NCI-H748 (cell line): ENCODE results near the gene DRD2.
A peak's percentile ranks its signal among the peaks of the same experiment; 100 is the strongest.

ENCODE experiments used
- DNase-seq: peaks from one replicate; lab custom pipeline; 2025; ENCODE audit not compliant: unreplicated experiment; lab: John Stamatoyannopoulos, UW

The DRD2 gene

DNA sequence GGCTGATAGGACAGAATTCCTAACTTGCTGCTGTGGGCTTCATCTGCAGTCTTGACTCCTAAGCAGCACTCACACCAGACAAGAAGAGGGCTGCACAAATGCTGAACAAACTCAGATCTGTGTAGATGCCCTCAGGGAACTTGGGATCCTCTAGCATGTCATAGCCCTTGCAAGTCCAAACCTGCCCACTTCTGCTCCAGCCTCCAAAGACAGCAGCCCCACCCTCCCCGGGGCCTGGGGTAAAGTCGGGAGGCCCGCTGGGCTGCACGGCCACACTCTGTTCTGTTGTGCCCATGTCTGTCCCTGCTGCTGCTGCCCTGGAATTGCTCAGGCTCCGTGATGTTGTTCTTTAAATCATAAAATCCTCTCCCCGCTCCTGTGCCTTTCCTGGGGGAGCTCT is 28.3 kb downstream of the DRD2 start:
- peak; percentile 62 for DNase-seq

DNA sequence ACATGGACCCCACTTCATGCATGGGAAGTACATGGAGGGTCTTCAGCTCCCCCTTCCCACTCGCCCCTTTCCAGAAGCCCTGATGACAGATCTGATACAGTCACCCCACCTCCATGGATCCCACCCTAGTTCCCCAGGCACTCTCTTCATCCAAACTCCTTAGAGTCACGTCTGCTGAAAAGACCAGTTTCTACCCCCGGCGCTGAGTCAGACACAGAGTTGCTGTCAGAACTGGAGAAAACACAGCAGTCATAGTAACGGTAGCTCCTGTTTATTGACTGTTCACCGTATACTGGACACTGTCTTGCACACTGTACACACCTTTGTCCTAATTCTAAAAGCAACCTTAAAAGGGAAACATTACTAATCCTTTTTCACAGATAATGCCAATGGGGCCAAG is 29.1 kb downstream of the DRD2 start:
- no peak for DNase-seq

DNA sequence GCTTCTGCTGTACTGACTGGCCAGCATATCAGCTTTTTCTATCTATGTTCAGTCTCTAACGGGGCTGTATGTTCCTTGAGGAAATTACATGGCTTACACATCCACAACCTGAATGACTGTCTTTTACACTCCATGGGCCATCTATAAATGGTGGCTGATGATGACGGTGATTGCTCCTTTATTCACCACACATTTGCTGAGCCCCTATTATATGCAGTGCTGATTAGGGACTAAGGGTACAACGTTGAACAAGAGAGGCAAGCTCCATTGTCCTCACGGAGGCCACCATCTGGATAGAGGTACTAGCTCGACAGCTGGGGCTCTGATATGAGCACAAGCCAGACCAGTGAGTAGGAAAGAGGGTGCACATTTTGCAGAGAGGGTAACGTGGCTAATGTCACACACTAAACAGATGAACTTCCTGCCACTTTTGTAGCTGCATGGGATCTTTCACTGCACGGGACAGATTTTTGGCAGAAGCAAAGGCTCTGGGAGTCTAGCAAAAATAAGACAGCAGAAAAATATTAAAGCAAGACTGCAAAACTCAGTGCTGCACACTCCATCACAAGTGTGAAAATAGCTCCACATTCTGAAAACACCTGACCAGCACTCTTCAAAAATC is 30.6 kb downstream of the DRD2 start:
- DNase-seq, result no peak

DNA sequence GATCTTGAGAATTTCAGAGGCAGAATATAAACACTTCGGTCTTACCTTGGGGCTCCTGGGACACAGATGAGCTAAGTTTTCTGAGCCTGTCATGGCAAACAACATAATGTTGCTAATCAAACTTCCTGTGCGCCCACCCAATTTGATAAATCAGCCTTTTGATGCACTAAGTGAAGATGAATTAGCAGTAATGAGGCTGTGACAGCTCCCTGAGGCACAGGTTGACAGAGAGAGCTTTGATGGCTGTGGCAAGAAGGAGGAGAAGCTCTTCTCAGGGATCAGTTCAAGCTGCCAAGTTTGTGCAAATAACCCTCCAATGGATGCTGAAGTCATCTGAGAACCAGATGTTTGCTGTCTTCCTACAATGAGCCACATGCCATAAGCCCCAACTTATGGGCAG is 34.4 kb downstream of the DRD2 start:
- no peak for DNase-seq

GRCh38 chr11:113436672-113437252 is 38.4 kb downstream of the DRD2 start:
- DNase-seq, result no peak

GRCh38 chr11:113435190-113435968 is 39.8 kb downstream of the DRD2 start:
- DNase-seq, result no peak

DNA sequence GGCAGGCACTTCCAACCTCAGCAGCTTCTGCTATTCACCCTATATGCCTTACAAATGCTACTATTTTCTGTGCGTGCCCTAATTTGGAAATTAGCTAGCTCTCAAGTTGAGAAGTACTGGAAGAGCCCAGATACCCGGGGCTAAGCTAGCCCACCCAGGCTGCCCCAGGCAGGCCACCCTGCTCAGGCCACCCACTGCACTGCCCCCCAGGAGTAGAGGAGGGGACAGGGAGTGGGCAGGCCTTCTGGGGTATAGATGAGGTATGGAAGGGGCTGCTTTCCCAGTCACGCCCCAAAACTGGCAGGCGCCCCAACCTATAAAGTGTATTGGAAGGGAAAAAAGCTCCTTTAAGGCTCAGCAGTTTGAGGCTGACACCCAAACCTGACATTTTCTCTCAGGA is 43.5 kb downstream of the DRD2 start:
- no peak for DNase-seq

- no peak for DNase-seq
Observed at GRCh38 chr11:113426686-113427085, 48.5 kb downstream of the DRD2 start.

DNA sequence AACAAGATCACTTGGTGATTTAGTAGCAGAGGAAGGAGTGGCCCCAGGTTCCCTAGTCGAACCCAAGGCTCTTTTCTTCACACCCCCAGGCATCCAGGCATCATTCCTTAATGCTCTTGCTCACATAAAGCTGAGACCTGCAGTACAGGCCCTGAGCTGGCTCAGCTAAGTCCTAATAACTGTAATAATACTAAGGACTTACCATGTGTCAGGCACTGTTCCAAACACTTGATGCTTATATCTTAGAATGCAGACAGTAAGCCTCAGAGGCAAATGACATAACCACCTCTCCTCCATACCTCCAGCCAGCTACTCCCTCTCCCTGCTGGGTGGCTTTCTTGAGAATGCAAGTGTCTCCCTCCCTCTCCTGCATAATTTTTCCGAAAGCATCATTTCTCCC is 54.4 kb downstream of the DRD2 start:
- DNase-seq, result no peak

DNA sequence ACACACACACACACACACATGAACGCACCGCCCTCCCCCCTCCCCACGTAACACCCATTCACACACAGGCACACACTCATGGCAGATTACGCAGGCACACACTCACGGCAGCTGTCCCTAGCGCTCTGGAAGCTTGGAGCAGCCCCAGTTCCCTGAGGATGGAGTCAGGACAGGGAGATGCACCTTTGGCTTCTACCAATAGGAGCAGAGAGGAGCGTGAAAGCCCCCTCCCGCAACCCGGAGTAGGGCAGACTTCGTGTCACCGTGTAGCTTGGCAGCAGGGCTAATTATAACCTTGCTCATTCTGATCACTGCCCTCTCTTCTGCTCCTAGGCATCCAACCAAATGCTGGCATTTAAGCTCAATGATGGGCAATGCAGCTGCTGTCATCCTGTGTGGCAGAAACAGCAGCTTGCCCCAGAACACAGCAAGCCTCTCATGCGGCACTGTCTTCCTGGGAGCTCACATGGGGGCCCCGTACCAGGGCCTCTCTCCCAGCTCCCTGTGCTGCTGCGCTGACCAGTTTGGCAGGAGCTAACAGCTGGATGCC is 55.7 kb downstream of the DRD2 start:
- DNase-seq, result no peak

GRCh38 chr11:113417428-113417827 is 57.8 kb downstream of the DRD2 start:
- DNase-seq, result peak; percentile 10

GRCh38 chr11:113415343-113415742 is 59.9 kb downstream of the DRD2 start:
- DNase-seq, result no peak

- no peak for DNase-seq
Observed at GRCh38 chr11:113412675-113413074, 62.5 kb downstream of the DRD2 start.

DNA sequence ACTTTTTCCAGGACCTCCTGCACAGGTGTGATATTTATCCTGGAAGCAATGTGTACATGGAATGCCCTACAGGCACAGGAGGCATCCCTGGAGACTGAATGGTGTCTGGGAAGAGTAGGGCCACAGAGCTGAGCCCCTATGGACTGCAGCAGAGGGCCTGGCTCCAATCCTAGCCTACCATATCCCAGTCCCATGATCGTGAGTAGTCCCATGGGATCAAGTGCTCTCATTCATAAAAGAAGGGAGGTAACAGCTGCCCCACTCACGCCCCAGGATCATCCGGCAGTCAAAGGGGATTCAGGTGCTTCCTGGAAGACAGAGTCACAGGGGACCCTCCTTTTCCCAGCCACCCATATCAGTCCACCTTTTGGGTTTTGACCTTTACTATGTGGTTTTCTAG is 63.7 kb downstream of the DRD2 start:
- no peak for DNase-seq

DNA sequence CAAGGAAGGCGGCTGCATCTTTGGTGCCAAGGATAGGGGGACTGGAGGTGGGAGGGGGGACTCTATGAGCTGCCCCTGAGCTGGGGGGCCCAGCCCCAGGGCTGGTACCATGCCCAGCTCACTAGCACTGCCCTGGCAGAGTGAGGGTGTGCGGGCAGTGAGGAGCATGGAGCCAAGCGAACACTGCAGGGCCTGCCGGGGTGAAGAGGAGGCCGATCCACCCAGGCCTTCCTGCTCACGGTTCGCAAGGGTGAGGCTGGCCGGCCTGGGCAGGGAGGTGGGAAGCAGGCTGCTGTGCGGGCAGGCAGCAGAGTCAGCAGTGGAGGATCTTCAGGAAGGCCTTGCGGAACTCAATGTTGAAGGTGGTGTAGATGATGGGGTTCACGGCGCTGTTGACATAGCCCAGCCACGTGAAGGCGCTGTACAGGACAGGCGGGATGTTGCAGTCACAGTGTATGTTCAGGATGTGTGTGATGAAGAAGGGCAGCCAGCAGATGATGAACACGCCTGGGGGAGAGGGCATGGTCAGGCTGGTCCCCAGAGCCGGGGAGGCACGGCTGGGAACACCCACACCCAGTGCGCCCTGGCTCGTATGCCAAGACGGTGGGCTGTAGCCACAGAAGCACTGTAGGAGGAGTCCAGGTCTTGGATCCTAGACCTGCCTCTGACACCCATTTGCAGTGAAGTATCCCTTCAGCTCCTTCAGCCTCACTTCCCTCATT is 64.6 kb downstream of the DRD2 start:
- no peak for DNase-seq

DNA sequence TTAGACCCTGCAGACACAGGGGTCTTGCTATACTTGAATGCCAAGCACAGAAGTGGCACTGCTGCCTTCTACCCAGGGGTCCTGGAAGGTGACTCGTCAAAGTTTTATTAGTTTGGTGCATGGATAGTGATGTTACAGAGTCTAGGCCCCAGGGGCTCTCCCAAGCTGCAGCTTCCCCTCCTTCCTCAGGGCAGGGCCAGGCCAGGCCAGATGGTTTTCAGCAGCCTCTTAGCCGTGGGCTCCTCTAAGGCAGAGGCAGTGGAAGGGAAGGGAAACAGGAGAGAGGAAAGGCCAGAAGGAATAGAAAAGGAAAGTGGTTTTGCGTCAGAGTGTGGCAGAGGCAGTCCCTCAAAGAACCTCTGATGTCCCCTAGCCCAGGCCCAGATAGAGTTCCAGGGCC is 65.7 kb downstream of the DRD2 start:
- no peak for DNase-seq

DNA sequence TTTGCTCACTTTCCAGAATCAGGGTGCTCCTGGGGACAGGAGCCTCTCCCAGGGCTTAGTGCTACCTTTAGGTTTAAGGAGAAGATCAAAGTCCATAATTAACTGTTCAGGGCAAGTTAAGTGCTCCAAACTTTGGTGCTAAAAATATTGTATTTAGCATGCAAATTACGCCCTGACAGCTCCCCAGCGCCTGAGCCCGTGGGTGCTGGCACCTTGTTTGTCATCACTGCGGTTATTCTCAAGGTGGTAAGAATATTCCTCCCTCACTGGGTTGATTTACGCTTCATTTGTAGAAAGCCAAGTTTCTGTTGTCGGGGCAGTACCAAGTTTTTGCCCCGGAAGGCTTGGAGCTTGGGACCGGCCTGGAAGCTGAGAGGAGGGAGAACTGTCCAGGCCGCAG is 66.3 kb downstream of the DRD2 start:
- no peak for DNase-seq

DNA sequence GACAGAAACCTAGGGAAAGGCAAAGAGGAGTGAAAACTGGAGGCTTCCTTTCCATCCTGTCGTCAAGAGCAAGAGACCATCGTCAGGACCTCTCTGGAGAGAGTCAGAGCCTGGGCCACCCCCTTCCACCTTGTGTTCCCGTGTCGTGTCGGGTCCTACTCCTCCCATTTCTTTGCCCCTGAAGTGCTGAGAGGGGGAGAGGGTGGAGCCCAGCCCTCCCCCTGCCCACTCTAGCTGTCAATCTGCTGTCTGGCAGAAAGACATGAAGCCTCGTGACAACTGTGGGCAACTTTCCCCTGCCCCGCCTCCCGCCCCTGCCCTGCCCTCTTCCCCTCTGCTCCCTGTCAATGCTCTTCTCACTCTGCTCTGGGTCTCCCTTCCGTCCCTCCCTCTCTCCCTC is 67.0 kb downstream of the DRD2 start:
- no peak for DNase-seq

GRCh38 chr11:113407163-113407562 is 68.0 kb downstream of the DRD2 start:
- DNase-seq, result no peak

DNA sequence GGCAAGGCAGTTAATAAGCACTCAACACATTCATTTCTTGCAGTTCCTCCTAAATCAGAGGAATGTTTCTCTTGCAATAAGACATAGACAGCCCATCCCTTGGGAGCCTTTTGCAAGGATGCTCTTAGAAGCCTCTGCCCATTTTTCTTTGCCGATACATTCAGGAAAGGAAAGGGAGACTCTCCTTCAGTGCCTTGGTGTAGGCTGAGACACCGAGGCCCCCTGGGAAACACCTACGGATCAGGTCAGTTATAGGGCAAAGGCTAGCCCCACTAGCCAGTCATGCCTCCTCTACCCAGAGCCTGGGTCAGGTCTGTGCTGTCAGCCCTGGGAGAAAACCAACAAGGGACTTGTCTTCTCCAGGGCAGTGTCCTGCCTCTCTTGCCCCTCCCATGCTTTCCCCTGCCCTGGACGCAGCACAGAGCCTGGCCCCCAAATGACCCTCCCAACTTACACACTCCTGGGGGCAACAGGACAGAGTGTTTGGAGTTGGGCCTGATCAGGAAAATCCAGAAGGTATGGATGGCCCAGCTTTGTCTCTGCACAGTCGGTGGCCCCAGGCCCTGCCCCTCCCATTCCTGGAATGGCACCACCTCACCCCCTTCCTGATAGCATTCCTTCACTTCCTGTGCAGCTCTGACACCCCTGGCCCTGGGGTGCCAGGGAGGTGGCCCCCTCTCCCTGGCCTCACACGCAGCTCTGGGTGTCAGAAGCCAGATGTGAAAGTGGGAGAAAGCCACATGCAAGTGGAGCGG is 69.3 kb downstream of the DRD2 start:
- DNase-seq, result no peak
